Measurements from ENCODE around the gene POLN. TPM values are rescaled to one million over a fixed set of nuclear protein-coding genes. Genes with fewer than 3 reads are reported as not detected.

The POLN gene
- total and polyA plus RNA-seq, 11 donors: 0.38 to 4.5 (median 1.9) TPM

GRCh38 chr4:2105559-2105958 is 136.4 kb downstream of the POLN start:
- Histone ChIP-seq H3K4me1 (no peaks in the 10 kb centered on the region), H3K27ac (no peak overlapping the region), H3K9me3 (peaks cover 0 to 33% (median 23%) of the 10 kb centered on the region in 12 donors), H3K4me3 (no peak overlapping the region), H3K36me3 (no peaks in the 10 kb centered on the region), H3K27me3 (peaks cover 0 to 21% (median 0%) of the 10 kb centered on the region in 9 donors)
- no peak for ATAC-seq
- WGBS, 4 donors: 86 to 100% (median 95%) methylated on average over 1 of the region's 1 CpG
- DNase-seq: no peak
- intact Hi-C loops (cut with DNase I): no loop called here
- TF ChIP-seq CTCF (IDR thresholded peaks at IDR 0.05) (no peak), POLR2A (IDR thresholded peaks at IDR 0.05) (no peak)

- no peak overlapping the region for H3K27ac ChIP-seq
- no peak overlapping the region for H3K4me3 ChIP-seq
- no peaks in the 10 kb centered on the region for H3K4me1 ChIP-seq
- H3K36me3 ChIP-seq: no peaks in the 10 kb centered on the region
- TF ChIP-seq CTCF (IDR thresholded peaks at IDR 0.05) (no peak), POLR2A (IDR thresholded peaks at IDR 0.05) (no peak)
- H3K27me3 ChIP-seq: peaks cover 0 to 23% (median 0%) of the 10 kb centered on the region in 9 donors
- WGBS, 4 donors: 80 to 83% (median 81%) methylated on average over 8 to 9 of the region's 9 CpGs
- H3K9me3 ChIP-seq: peaks cover 0 to 33% (median 23%) of the 10 kb centered on the region in 12 donors
- ATAC-seq (no peak), DNase-seq (no peak)
- intact Hi-C loops (cut with DNase I): no loop called here
These were observed 137.2 kb downstream of the POLN start for GRCh38 chr4:2104556-2105345.

- Histone ChIP-seq H3K36me3 (no peaks in the 10 kb centered on the region), H3K4me1 (no peaks in the 10 kb centered on the region), H3K9me3 (peaks cover 0 to 33% (median 23%) of the 10 kb centered on the region in 12 donors), H3K27ac (no peak overlapping the region), H3K4me3 (no peak overlapping the region), H3K27me3 (peaks cover 0 to 24% (median 0%) of the 10 kb centered on the region in 9 donors)
- WGBS, 4 donors: 80 to 92% (median 88%) methylated on average over 2 of the region's 2 CpGs
- intact Hi-C loops (cut with DNase I): no loop called here
- TF ChIP-seq CTCF (IDR thresholded peaks at IDR 0.05) (no peak), POLR2A (IDR thresholded peaks at IDR 0.05) (no peak)
- ATAC-seq: no peak
- no peak for DNase-seq
These were observed 137.9 kb downstream of the POLN start for GRCh38 chr4:2103843-2104547.

GRCh38 chr4:2103127-2103842 is 138.6 kb downstream of the POLN start:
- Histone ChIP-seq H3K4me3 (no peak overlapping the region), H3K27ac (no peak overlapping the region), H3K9me3 (peaks cover 0 to 33% (median 23%) of the 10 kb centered on the region in 12 donors), H3K36me3 (no peaks in the 10 kb centered on the region), H3K27me3 (peaks cover 0 to 27% (median 0%) of the 10 kb centered on the region in 9 donors), H3K4me1 (no peaks in the 10 kb centered on the region)
- ATAC-seq (no peak), DNase-seq (no peak)
- 88 to 97% (median 92%) methylated on average over 5 of the region's 5 CpGs for WGBS, 4 donors
- intact Hi-C loops (cut with DNase I): no loop called here
- TF ChIP-seq CTCF (IDR thresholded peaks at IDR 0.05) (no peak), POLR2A (IDR thresholded peaks at IDR 0.05) (no peak)
